HCT116 (cell line): Measurements from ENCODE around the gene ACKR1. TPM values are rescaled to one million over a fixed set of nuclear protein-coding genes. Genes with fewer than 3 reads are reported as not detected.

Experiments used
- ATAC-seq: fragments of 200-7000 bp; cut with Tn5 transposase; 2 replicates; pipeline ENCODE4 v1.9.1; 2020; ENCODE audit warnings: mild to moderate bottlenecking, moderate library complexity
- BruUV-seq: library from RNA; stranded (reverse); fragments of 400-500 nt; replicated peaks from 2 replicates; lab custom pipeline; 2021; lab: Mats Ljungman, UMichigan
- CTCF ChIA-PET: fragments of 300-600 bp; sonication (Branson Sonifier 250); formaldehyde crosslinking; loops from one replicate; lab custom pipeline; 2021; ENCODE audit warnings: antibody characterized with exemption; lab: Charles Lee
- POLR2A ChIA-PET: fragments of 300-600, 350-600 bp; sonication (Branson Sonifier 250); formaldehyde crosslinking; loops from one replicate; lab custom pipeline; 2021; ENCODE audit warnings: antibody characterized with exemption; lab: Charles Lee
- RAD21 ChIA-PET, 2 experiments: fragments of 300-600 bp; sonication (Branson Sonifier 250); formaldehyde crosslinking; loops; one replicate each; lab custom pipeline; 2023; ENCODE audit warnings: low total read pairs in 2 of 2; ENCODE audit not compliant: uncharacterized antibody in 2 of 2, unreplicated experiment in 2 of 2, low non-redundant PET in 1 of 2; lab: Charles Lee
- DNase-seq: peaks from one replicate; pipeline ENCODE4 v3.0.0-alpha.2; 2010; ENCODE audit warnings: low read depth, low spot score
- H2AFZ ChIP-seq: fragments of 200-600 bp; shearing (Covaris generic), sonication (generic); 2 replicates; pipeline ENCODE4 v1.6.1; 2017; ENCODE audit warnings: low read depth, mixed run types, mixed read lengths, antibody characterized with exemption, low read length; ENCODE audit not compliant: poor library complexity, severe bottlenecking
- H3K27ac ChIP-seq: 2 replicates; pipeline ENCODE4 v1.5.1; 2012; ENCODE audit warnings: low read depth, low read length
- H3K27me3 ChIP-seq: fragments of 200-600 bp; sonication (generic); 2 replicates; pipeline ENCODE4 v1.6.1; 2016; ENCODE audit warnings: mixed run types, low read length, mixed read lengths; ENCODE audit not compliant: insufficient read depth
- H3K36me3 ChIP-seq, 2 experiments: fragments of 200-500 bp in 1 of 2; fragments of 200-600 bp in 1 of 2; sonication (Bioruptor generic) in 1 of 2; sonication (generic) in 1 of 2; 2 replicates each; pipeline versions ENCODE4 v1.5.1 to v1.6.1; 2014 to 2016; ENCODE audit warnings: low read length in 2 of 2, inconsistent platforms in 1 of 2, mixed read lengths in 1 of 2, mixed run types in 1 of 2; ENCODE audit not compliant: insufficient read depth in 2 of 2, control insufficient read depth in 1 of 2
- H3K4me1 ChIP-seq, 2 experiments: fragments of 200-600 bp in 1 of 2; sonication (generic) in 1 of 2; 2 replicates each; pipeline versions ENCODE4 v1.5.1 to v1.6.1; 2012 to 2017; ENCODE audit warnings: low read length in 2 of 2, inconsistent platforms in 1 of 2, mild to moderate bottlenecking in 1 of 2, mixed read lengths in 1 of 2, mixed run types in 1 of 2, moderate library complexity in 1 of 2; ENCODE audit not compliant: insufficient read depth in 2 of 2, control insufficient read depth in 1 of 2
- H3K4me2 ChIP-seq: fragments of 200-600 bp; sonication (generic); 2 replicates; pipeline ENCODE4 v1.6.1; 2017; ENCODE audit warnings: mixed run types, low read length, mixed read lengths
- H3K4me3 ChIP-seq, 2 experiments: fragments of 200-600 bp in 1 of 2; sonication (generic) in 1 of 2; replicated peaks in 1 of 2; 2 replicates each; pipeline ENCODE4 v1.5.1; 2011 to 2016; ENCODE audit warnings: low read length in 2 of 2, control low read depth in 1 of 2, low read depth in 1 of 2, mild to moderate bottlenecking in 1 of 2, mixed read lengths in 1 of 2, mixed run types in 1 of 2
- H3K79me2 ChIP-seq: fragments of 200-600 bp; sonication (generic); 2 replicates; pipeline ENCODE4 v1.6.1; 2017; ENCODE audit warnings: mild to moderate bottlenecking, mixed run types, low read length, moderate library complexity, mixed read lengths; ENCODE audit not compliant: insufficient read depth
- H3K9ac ChIP-seq: fragments of 200-600 bp; sonication (generic); 2 replicates; pipeline ENCODE4 v1.6.1; 2016; ENCODE audit warnings: low read length, mixed read lengths
- H3K9me2 ChIP-seq: fragments of 200-600 bp; sonication (generic), shearing (Covaris generic); 2 replicates; pipeline ENCODE4 v1.6.1; 2017; ENCODE audit warnings: mixed run types, mild to moderate bottlenecking, moderate library complexity; ENCODE audit not compliant: insufficient read depth
- H3K9me3 ChIP-seq, 2 experiments: fragments of 200-500 bp in 1 of 2; fragments of 200-600 bp in 1 of 2; sonication (Bioruptor generic) in 1 of 2; sonication (generic) in 1 of 2; 2 replicates each; pipeline ENCODE4 v1.6.1; 2014 to 2017; ENCODE audit warnings: low read length in 2 of 2, mixed read lengths in 2 of 2, inconsistent platforms in 1 of 2, low read depth in 1 of 2, mild to moderate bottlenecking in 1 of 2, mixed run types in 1 of 2, moderate library complexity in 1 of 2; ENCODE audit not compliant: control insufficient read depth in 1 of 2, insufficient read depth in 1 of 2
- H4K20me1 ChIP-seq: fragments of 200-600 bp; sonication (generic), shearing (Covaris generic); 2 replicates; pipeline ENCODE4 v1.6.1; 2017; ENCODE audit warnings: mixed run types, mild to moderate bottlenecking, moderate library complexity; ENCODE audit not compliant: insufficient read depth
- CBX3 ChIP-seq: IDR thresholded peaks from 2 replicates; pipeline ENCODE4 v1.6.1; 2012; ENCODE audit warnings: low read depth
- CEBPB ChIP-seq: IDR thresholded peaks from 2 replicates; pipeline ENCODE4 v1.6.1; 2012; ENCODE audit warnings: low read depth
- CTCF ChIP-seq, 3 experiments: fragments of 200-600 bp in 1 of 3; sonication (generic) in 1 of 3; IDR thresholded peaks in 2 of 3; conservative IDR thresholded peaks in 1 of 3; 2 replicates each; pipeline ENCODE4 v1.5.1; 2012 to 2017; ENCODE audit warnings: low read depth in 2 of 3, low read length in 2 of 3, antibody characterized with exemption in 1 of 3, borderline replicate concordance in 1 of 3, control low read depth in 1 of 3, mild to moderate bottlenecking in 1 of 3, mixed read lengths in 1 of 3, mixed run types in 1 of 3, moderate library complexity in 1 of 3; ENCODE audit not compliant: insufficient read depth in 1 of 3
- EZH2phosphoT487 ChIP-seq: fragments of 200-600 bp; IDR thresholded peaks from 2 replicates; pipeline ENCODE4 v1.6.1; 2018; ENCODE audit warnings: antibody characterized with exemption, borderline replicate concordance
- RAD21 ChIP-seq: IDR thresholded peaks from 2 replicates; pipeline ENCODE4 v1.6.1; 2012; ENCODE audit warnings: low read depth, mild to moderate bottlenecking
- REST ChIP-seq: IDR thresholded peaks from 2 replicates; pipeline ENCODE4 v1.6.1; 2012; ENCODE audit warnings: low read depth
- SRF ChIP-seq: IDR thresholded peaks from 2 replicates; pipeline ENCODE4 v1.6.1; 2012; ENCODE audit warnings: low read depth
- ZBTB33 ChIP-seq: IDR thresholded peaks from 2 replicates; pipeline ENCODE4 v1.6.1; 2011; ENCODE audit warnings: mild to moderate bottlenecking, low read length, moderate library complexity; ENCODE audit not compliant: insufficient replicate concordance; ENCODE audit errors: extremely low read depth
- intact Hi-C: fragments of 100-400 bp; cut with micrococcal nuclease; formaldehyde crosslinking; loops from 2 replicates; pipeline ENCODE4 v1.10.0; 2022
- total RNA-seq: library from RNA; stranded (reverse); gene quantifications from one replicate; pipeline ENCODE4 v1.2.1, GENCODE V29; 2021; ENCODE audit not compliant: unreplicated experiment

ACKR1 gene
- total RNA-seq, 1 experiment from 2014 or later = not detected

GRCh38 chr1:159162516-159163265, 42.0 kb upstream of the ACKR1 start:
- H3K4me1 ChIP-seq = no peaks in the 10 kb centered on the region
- intact Hi-C loops = loop anchor here (10.0 kb wide), 1 partner anchor 842 kb away; no protein-coding TSS in a partner anchor
- no peak overlapping the region for H3K27ac ChIP-seq
- ChIA-PET POLR2A (no interaction called here), RAD21 (no interaction called here), CTCF (interaction anchor here (0.8 to 3.4 kb wide), 3 partner anchors 30 to 48 kb away, joined by 3 to 26 read pairs (median 4); no protein-coding TSS in a partner anchor)
- no peak overlapping the region for H2AFZ ChIP-seq
- no peaks in the 10 kb centered on the region for H3K36me3 ChIP-seq
- H4K20me1 ChIP-seq = no peaks in the 10 kb centered on the region; the same call in 1 of the 2 replicates
- DNase-seq (no peak), ATAC-seq (no peak)
- H3K4me2 ChIP-seq = no peak overlapping the region
- no TSS peak for BruUV-seq
- H3K9ac ChIP-seq = no peak overlapping the region
- no peaks in the 10 kb centered on the region for H3K79me2 ChIP-seq
- no peak overlapping the region for H3K4me3 ChIP-seq
- no peaks in the 10 kb centered on the region for H3K9me3 ChIP-seq
- no peaks in the 10 kb centered on the region for H3K9me2 ChIP-seq
- H3K27me3 ChIP-seq = peaks cover 22% of the 10 kb centered on the region
- no peak for TF ChIP-seq EZH2phosphoT487

GRCh38 chr1:159163614-159164228, 41.0 kb upstream of the ACKR1 start:
- TF ChIP-seq CEBPB (no peak), ZBTB33 (no peak), CTCF (IDR thresholded peaks at IDR 0.05 in 2 of 3, conservative IDR thresholded peaks at IDR 0.05 in 1 of 3; ENCODE audit: borderline replicate concordance in 1 of 3, insufficient read depth in 1 of 3, low read depth in 2 of 3, low read length in 2 of 3) (no peak), SRF (no peak), CBX3 (no peak), RAD21 (no peak), REST (no peak)
- ChIA-PET CTCF (interaction anchor here (0.7 to 0.8 kb wide), 2 partner anchors 33 to 47 kb away, joined by 3 read pairs; no protein-coding TSS in a partner anchor), RAD21 (no interaction called here), POLR2A (no interaction called here)
- H3K79me2 ChIP-seq = no peaks in the 10 kb centered on the region
- peaks cover 31% of the 10 kb centered on the region for H3K27me3 ChIP-seq
- no peak overlapping the region for H3K9ac ChIP-seq
- DNase-seq = no peak
- intact Hi-C loops = loop anchor here (10.0 kb wide), 1 partner anchor 841 kb away; no protein-coding TSS in a partner anchor
- ATAC-seq = no peak
- no peaks in the 10 kb centered on the region for H3K4me1 ChIP-seq
- no peak overlapping the region for H3K4me2 ChIP-seq
- no peak overlapping the region for H2AFZ ChIP-seq
- H3K36me3 ChIP-seq = no peaks in the 10 kb centered on the region
- H3K4me3 ChIP-seq = no peak overlapping the region
- BruUV-seq = no TSS peak
- H3K27ac ChIP-seq = no peak overlapping the region
- H4K20me1 ChIP-seq = no peaks in the 10 kb centered on the region; the same call in 1 of the 2 replicates
- H3K9me3 ChIP-seq = no peaks in the 10 kb centered on the region
- H3K9me2 ChIP-seq = no peaks in the 10 kb centered on the region
